Epithelial cell of esophagus (primary cell): ENCODE data around the gene ALDH3A2.
A peak's percentile ranks its signal among the peaks of the same experiment; 100 is the strongest.

Experiments
- DNase-seq: peaks from one replicate; pipeline ENCODE4 v3.0.0; 2010; ENCODE audit warnings: low read depth
- H3K4me3 ChIP-seq: 2 replicates; pipeline ENCODE4 v1.5.1; 2011; ENCODE audit warnings: mild to moderate bottlenecking, low read length, control low read depth
- TF ChIP-seq, protein P1 (sequence below): IDR thresholded peaks from 2 replicates; pipeline ENCODE4 v1.5.1; 2011; ENCODE audit warnings: low read depth, mild to moderate bottlenecking, low read length, control low read depth, inconsistent platforms; ENCODE audit not compliant: insufficient read depth; ENCODE audit errors: missing control alignments

ALDH3A2 gene

GRCh38 chr17:19650826-19651225, 2.3 kb downstream of the ALDH3A2 start:
- H3K4me3 ChIP-seq, result peak overlapping the region; percentile 89
- peak; percentile 45 for DNase-seq
- TF ChIP-seq, protein P1, sequence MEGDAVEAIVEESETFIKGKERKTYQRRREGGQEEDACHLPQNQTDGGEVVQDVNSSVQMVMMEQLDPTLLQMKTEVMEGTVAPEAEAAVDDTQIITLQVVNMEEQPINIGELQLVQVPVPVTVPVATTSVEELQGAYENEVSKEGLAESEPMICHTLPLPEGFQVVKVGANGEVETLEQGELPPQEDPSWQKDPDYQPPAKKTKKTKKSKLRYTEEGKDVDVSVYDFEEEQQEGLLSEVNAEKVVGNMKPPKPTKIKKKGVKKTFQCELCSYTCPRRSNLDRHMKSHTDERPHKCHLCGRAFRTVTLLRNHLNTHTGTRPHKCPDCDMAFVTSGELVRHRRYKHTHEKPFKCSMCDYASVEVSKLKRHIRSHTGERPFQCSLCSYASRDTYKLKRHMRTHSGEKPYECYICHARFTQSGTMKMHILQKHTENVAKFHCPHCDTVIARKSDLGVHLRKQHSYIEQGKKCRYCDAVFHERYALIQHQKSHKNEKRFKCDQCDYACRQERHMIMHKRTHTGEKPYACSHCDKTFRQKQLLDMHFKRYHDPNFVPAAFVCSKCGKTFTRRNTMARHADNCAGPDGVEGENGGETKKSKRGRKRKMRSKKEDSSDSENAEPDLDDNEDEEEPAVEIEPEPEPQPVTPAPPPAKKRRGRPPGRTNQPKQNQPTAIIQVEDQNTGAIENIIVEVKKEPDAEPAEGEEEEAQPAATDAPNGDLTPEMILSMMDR, result no peak

DNA sequence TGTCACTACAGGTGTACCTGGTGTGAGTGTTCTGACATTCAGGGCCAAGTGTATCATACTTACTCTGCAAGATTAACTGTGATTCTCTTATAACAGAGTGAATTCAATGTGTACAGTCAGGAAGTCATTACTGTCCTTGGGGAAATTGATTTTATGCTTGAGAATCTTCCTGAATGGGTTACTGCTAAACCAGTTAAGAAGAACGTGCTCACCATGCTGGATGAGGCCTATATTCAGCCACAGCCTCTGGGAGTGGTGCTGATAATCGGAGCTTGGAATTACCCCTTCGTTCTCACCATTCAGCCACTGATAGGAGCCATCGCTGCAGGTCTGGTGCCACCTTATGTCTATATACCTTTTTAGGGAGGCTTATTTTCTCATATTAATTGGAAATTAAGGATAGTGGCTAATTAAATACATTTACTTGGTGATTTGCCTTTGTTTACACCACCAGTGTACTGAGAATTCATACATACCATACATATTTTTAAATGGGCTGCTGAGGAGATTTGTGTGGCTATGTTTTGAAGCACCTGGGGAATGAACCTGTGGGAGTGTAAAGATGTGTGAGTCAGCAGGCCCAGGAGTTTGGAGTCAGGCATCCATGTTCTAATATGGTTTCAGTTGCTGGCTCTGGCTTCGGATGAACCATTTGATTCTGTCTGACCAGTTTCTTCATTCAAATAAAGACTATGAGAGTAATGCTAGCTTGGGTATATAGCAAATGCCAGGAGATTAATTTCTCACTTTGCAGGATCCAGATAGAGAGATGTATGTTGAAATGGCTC, 3.1 kb downstream of the ALDH3A2 start:
- H3K4me3 ChIP-seq, result peak overlapping the region; percentile 89
- peak; percentile 47 for DNase-seq
- TF ChIP-seq, protein P1, result no peak

DNA sequence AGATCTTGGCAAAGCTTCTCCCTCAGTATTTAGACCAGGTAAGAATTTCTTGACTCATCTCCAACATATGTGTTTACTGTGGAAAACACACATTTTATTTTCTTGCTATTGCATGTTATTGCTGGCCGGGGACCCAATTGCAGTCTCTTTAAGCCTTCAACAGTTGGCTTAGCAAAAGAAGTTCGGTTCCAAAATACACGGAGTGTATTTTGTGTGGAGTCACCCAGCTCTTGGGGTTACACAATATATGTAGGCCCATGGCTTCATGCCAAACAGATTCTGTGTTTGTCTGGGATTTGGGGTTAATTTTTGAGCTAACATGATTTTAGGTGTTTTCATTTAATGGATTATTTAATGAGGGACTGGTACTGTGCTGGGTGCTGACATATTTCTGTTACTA, 4.0 kb downstream of the ALDH3A2 start:
- TF ChIP-seq, protein P1, result no peak
- DNase-seq, result no peak
- peak overlapping the region; percentile 89 for H3K4me3 ChIP-seq

GRCh38 chr17:19654342-19654886, 5.9 kb downstream of the ALDH3A2 start:
- TF ChIP-seq, protein P1, result no peak
- H3K4me3 ChIP-seq, result no peak overlapping the region
- DNase-seq, result no peak

DNA sequence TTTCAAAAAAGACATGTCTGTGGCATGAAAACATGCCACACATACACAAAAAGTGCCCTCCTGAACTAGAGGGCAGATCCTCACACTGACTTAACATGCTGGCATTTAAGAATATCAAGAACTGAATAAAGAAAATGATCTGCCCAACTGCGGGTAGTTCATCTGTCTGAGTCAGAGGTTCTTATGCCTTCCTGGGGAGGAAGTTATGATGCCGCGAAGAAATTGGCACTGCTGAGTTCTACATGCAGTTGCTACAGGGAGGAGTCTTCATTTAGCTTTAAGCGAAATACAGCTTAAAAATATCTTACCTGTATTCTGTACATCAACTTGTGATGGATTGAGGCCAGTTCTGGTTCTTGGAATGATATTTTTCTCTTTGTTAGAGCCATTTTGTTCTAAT, 6.3 kb downstream of the ALDH3A2 start:
- DNase-seq, result no peak
- TF ChIP-seq, protein P1, result no peak
- no peak overlapping the region for H3K4me3 ChIP-seq

GRCh38 chr17:19656336-19656735, 7.8 kb downstream of the ALDH3A2 start:
- DNase-seq, result no peak
- H3K4me3 ChIP-seq, result no peak overlapping the region
- TF ChIP-seq, protein P1, result no peak
